Fibroblast of skin of back (primary cell): Measurements from ENCODE around the gene CEMP1.
A peak's percentile ranks its signal among the peaks of the same experiment; 100 is the strongest.

Source experiments
- DNase-seq: peaks from one replicate; pipeline ENCODE4 v3.0.0-alpha.2; 2013

Gene CEMP1

DNA sequence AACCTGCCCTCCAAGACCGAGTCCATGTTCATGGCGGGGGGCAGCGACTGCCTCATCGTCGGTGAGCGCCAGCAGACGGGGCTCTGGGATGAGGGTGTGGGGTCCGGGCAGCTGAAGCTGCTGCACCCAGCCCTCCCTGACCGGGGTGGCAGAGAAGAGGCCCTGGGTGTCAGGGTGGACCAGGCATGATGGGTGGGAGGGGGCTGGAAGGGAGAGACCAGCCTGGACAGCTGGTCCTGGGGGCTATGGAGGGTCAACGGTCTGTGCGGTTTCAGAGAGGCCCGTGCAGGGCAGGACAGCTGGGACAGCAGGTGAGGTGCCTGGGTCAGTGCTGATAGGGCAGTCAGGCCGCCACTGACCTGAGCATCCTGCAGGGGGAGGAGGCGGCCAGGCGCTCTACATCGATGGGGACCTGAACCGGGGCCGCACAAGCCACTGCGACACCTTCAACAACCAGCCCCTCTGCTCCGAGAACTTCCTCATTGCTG, 30.7 kb downstream of the CEMP1 start:
- DNase-seq: no peak

DNA sequence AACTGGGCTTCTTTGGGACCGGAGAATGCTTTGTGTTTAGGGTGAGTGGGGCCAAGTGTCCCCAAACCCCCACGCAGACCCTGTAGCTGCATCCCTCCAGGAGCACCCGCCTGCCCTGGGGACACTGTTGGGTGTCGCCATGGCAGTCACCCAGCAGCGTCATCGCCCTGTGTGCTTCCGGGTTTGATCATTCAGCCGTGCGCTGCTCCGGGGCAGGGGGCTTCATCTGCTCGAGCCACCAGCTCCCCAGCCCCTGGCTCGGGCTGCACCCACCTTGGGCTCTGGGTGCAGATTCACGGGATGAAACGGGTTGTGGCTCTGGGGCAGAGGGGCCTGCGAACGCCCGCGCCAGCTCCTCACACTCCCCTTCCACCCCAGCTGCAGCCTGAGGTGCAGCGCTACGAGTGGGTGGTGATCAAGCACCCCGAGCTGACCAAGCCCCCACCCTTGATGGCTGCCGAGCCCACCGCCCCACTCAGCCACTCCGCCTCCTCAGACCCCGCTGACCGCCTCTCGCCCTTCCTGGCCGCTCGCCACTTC, 31.2 kb downstream of the CEMP1 start:
- DNase-seq: no peak

DNA sequence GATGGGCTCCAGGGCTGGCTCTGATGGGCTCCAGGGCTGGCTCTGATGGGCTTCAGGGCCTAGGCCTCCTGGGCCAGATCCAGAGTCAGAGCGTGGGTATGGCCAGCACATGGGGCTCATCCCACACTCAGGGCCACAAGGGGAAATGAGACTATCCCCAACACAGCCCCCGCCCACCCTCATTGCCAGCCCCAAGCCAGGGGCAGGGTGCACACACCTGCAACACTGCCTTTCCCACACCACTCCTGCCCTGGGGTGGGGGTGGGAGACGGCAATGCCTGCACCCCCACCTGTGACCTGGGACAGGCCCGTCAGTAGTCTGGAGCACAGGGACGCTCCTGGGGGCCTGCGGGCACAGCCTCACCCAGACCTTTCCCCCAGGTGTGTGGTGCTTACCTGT, 31.8 kb downstream of the CEMP1 start:
- no peak for DNase-seq

DNA sequence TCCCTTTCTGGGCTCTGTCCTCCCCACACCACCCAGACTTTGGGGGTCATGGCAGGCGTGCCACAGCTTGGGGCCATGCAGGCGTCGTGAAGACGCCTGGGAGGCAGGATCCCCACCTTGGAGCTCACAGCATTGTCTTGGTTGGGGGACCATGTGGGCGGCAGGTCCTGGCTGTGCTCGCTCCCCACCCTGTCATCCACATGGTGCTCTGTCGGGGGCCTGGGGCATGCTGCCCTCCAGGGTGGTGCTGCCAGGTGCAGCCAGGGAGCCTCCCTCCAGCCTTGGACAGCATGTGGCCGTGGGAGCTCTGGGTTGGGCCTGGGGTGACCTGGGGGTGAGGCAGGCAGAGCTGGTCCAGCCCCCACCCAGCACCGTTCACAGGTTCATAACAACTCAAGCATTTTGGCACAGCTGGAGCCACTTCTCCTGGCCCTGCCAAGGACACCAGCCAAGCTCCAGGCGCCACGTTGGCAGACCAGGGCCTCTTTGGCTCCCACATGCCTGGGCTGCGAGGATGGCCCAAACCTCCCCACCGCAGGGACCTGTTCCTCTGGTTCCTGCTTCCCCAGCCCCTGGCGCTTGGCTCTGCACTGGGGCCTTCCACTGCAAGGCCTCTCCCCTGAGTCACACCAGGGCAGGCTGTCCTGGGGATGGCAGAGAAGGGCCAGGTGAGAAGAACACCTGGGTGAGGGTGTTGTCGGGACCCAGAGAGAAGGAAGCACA, 32.5 kb downstream of the CEMP1 start:
- DNase-seq: no peak

DNA sequence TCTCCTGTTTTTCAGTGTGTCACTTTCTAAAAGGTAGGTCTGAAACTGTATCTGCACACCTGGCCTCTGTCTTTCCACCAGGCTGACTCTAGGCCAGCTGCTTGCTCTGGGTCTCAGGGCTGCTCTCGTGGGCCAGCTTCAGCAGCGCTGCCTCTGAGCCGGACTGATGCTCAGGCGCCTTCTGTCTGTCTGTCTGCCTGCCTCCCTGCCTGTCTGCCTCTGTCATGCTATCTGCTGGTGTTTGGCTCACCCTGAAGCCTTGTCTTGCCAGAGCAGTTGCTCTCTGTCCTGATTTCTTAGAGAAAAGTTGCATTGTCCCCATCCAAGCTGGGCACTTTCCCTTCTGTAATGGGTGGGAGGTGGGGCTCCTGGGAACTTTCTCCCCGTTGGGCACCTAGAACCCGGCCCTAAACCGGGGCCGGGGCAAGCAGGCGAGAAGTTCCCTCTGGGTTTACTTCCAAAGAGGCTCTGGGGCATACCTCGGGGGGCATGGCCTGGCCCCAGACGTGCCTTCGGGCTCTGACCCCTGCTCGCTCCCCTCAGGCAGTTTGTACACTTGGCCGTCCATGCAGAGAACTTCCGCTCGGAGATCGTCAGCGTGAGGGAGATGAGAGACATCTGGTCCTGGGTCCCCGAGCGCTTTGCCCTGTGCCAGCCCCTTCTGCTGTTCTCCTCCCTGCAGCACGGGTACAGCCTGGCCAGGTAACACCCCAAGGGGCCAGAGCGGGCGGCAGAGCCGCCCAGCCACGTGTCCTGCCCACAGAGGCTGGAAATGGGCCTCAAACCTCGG, 33.3 kb downstream of the CEMP1 start:
- DNase-seq: no peak

DNA sequence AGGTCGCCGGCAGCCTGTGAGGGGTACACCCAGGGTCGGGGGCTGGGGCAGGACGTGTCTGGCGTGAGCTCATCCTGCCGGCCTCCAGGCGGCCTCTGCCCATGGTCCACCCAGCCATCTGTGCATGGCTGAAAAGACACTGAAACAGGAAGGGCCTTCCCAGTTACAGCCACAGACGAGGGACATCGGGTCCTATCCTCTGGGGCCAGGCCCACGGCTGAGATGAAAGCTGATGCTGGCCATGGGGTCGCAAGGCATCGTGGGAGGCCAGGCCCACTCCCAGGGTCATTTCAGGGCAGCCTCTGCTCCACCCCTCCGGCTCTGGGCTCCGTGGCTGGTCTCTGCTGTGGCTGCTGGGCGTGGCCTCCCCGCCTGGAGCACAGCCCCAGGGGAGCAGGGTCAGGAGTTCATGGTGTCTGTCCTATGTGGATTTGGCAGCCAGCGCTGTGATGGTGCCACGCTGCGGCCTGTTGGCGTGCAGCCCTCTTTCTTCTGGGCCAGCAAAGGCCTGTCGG, 34.0 kb downstream of the CEMP1 start:
- peak; percentile 39 for DNase-seq

DNA sequence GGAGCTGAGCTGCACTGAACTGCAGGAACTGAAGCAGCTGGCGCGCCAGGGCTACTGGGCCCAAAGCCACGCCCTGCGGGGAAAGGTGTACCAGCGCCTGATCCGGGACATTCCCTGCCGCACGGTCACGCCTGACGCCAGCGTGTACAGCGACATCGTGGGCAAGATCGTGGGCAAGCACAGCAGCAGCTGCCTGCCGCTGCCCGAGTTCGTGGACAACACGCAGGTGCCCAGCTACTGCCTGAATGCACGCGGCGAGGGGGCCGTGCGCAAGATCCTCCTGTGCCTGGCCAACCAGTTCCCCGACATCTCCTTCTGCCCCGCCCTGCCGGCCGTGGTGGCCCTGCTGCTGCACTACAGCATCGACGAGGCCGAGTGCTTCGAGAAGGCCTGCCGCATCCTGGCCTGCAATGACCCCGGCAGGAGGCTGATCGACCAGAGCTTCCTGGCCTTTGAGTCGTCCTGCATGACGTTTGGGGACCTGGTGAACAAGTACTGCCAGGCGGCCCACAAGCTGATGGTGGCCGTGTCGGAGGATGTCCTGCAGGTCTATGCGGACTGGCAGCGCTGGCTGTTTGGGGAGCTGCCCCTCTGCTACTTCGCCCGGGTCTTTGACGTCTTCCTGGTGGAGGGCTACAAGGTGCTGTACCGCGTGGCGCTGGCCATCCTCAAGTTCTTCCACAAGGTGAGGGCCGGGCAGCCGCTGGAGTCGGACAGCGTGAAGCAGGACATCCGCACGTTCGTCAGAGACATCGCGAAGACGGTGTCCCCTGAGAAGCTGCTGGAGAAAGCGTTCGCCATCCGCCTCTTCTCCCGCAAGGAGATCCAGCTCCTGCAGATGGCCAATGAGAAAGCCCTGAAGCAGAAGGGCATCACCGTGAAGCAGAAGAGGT, 34.7 kb downstream of the CEMP1 start:
- DNase-seq: no peak

DNA sequence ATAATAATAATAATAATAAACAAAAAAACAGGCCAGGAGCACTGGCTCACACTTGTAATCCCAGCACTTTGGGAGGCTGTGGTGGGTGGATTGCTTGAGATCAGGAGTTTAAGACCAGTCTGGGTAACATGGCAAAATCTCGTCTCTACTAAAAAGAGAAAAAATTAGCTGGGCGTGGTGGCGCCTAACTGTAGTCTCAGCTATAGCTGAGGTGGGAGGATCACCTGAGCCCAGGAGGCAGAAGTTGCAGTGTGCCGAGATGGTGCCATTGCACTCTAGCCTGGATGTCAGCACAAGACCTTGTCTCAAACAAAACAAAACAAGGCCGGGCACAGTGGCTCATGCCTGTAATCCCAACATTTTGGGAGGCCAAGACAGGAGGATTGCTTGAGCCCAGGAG, 36.2 kb downstream of the CEMP1 start:
- no peak for DNase-seq

DNA sequence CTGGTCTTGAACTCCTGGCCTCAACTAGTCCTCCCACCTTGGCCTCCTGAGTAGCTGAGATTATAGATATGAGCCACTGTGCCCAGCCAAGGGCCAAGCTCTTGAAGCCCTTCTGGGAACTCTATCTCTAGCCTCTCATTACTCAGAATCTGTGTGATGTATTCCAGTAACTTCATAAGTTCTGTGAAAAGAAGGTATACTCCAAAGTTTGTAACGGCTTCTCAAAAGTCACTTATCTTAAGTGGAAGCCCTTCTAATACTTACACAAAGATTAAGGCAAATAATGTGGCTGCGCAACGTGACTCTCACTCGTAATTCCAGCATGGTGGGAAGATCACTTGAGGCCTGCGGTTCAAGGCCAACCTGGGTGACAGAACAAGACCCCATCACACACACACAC, 36.6 kb downstream of the CEMP1 start:
- DNase-seq: no peak

DNA sequence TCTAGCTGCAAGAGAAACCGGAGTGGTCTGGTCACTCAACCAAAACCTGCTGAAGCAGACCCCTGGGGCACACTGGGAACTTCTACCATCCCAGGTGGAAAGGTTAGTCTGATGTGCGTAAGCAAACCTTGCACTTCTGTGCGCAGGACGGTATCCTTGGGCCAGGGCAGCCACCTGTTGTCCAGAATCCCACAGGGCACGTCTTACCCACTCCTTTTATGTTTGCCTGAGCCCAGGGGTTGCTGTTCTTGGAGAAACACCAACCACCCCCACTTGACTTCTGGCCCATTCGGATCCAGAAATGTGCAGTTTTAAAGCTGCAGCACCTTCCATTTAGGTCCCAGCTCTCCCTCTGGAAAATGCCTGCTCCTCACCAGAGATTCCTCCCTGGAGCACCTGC, 37.6 kb downstream of the CEMP1 start:
- no peak for DNase-seq

DNA sequence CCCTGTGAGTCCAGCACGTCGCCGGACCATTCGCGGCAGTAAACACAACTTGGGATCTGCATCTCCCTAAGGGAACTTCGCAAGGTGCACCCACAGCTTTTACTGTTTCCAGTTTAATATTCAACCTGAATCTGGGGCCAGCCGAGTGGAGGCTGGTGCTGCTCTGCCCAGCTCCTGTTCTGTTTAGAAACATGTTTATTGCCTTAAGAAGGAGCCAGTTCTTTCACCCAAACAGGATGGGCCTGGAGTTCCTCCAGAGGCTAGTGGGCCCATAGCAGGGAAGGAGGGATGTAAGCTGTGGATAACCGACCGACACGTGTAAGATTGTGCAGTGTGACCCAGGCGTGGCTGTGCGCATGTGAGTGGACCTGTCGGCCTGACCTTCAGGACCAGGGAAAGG, 38.9 kb downstream of the CEMP1 start:
- DNase-seq: no peak

DNA sequence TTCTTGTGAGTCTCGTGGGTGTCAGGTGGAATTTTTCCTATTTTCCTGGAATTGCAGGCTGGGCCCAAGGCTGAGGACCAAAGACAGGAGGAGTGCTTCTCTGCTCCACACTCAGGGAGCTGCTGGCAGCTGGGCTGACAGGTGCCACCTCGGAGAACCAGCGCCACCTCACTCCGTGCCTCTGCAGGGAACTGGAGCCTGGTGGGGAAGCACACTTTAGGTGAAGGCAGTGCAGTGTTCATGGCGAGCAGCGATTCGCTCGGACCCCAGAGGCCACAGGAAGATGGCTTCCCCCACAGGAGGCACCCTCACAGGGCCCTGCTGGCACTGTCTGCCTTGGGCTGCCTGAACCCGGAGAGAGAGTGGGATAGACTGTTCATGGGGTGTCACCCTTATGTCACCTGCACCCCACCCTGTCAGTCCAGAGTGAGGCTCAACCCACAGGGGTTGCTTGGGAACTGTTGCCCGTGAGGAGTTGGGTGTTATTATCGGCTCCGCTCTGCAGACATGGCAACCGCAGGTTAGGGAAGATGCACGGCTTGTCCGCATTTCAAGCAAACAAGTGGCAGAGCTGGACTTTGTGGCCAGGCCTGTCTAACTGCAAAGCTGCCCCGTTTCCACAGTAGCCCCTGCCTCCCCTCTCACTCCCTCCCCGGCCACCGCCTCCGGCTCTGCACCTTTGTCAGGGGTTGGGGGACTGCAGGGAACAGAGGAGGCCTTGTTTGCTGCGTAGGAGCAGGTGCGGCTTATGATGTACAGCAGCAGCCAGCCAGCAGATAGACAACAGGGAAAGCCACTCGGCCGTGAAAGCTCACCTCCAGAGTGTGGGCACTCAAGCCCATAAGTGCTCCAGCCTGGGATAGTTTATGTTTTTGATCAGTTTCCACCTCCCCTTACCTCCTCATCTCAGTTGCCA, 40.8 kb downstream of the CEMP1 start:
- no peak for DNase-seq

DNA sequence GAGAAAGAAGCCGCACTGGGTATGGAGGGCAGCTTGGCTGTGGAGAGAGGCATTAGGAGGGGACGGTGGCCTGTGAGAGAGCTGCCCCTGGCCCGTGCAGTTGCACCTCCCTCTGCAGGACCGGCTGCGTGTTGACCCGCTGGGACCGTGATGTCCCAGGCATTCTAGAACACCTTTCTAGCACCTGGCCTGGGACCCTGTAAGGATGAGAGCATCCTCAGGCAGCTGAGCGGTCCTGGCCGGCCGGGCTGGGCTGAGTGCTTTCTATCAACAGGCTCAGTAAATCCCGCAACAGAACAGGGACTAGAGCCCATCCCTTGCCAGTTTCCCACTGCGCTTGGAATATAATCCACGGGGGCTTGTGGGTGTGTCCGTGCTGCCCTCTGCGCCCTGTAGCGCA, 41.6 kb downstream of the CEMP1 start:
- no peak for DNase-seq

DNA sequence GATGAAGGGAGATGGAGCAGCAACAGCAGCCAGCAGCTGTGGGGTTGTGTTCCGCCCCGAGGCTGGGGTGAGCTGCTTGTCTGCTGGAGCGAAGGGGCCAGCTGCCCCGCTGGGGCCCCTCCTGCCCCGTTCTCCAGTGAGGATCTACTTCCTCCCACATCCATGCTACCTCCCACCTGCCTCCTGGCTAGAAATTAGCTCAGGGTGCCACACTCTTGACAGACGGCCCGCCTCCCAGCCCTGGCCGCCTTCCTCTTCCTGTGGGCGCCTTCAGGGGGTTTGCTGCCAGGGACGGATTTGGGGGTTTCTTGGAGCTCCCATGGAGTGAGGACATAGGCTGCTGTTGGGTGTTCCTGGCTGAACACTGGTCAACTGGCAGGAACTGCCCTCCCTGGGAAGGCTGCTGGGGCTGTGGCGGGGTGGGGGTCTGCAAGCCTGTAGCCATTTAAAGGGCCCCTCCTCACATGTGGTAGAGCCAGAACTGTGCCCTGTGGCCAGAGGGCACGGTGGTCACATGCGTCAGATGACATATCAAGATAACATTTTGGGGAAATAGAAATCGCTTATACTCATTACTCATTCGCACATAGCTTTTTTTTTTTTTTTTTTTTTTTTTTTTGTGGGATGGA, 43.2 kb downstream of the CEMP1 start:
- DNase-seq: no peak

DNA sequence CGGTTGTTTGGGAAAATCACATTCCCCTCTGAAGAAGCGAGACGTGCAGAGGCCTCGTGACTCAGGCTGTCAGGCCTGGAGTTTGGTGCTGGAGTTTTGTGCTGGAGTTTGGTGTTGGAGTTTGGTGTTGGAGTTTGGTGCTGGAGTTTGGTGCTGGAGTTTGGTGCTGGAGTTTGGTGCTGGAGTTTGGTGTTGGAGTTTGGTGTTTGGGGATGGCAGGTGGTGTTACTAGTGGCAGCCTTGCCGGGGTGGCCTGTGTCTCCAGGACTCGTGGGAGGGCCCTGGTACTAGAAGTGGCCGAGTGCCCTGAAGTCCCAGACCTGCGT, 43.7 kb downstream of the CEMP1 start:
- no peak for DNase-seq

DNA sequence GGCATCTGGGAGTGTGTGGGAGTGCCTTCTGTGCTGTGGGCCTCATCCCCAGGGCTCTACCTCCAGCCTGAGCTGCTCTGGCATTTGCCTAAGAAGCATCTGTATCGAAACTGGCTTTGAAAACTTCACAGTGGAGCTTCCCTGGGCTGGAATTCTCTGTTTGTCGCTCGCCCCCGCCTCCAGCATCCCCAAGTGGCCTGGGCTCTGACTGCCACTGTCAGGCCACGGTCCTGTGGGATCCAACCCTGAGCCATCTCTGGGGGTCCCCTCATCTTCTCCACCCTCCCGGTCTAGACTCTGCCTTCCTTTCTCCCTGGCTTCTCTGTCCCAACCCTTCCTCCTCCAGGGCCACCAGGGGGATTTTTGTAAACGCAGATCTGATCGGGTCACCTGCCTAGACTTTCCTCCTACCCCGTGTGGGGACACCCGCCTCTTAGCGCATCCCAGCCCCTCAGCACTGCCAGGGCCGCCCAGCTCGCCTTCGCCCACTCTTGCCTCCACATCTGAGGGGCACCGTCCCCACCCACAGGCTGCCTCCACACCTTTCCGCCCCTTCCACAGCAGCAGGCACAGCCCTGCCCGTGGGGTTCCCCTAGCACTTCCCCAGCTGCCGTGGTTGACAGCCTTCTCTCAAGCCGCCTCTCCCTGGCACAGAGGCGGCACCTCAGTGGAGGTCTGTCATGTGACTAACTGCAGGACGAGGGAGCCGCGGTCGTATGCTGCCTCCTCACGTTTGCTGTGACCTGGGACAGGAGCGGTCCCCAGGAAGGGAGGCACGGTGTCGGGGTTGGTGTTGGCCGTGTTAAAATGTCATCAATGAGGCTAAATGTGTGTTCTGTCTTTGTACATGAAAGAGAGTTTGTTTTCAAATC, 44.3 kb downstream of the CEMP1 start:
- DNase-seq: peak; percentile 25

DNA sequence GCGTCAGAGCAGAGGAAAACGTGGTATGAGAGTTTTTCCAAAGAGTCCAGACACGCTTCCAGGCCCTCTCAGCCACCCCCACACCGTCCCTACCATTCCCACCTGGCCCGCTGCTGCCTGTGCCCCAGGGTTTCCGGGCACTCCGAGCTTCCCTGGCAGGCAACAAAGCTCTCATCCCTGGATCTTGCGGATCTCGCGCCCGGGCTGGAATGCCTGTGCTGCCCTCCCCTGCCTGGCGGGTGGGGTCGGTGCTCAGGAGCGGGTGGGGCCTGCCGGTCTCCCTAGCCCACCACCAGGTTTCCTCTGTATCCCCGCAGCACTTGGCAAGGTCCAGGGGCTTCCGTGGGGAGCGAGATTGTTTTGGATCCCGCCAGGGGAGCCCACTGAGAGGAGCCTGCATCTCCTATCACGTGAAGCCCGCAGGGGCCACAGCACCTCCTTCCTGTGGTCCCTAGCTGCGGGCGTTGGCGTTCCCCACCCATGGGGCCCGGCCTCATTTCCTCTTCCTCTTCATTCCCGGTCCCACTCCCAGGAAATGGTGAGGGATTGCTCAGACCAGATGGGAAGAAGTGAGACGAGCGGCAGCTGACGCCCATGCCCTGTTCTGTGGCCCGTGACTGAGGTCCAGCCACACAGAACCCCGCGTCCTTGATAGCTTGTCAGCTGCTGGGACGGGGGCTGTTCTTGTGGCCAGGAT, 45.2 kb downstream of the CEMP1 start:
- DNase-seq: no peak

DNA sequence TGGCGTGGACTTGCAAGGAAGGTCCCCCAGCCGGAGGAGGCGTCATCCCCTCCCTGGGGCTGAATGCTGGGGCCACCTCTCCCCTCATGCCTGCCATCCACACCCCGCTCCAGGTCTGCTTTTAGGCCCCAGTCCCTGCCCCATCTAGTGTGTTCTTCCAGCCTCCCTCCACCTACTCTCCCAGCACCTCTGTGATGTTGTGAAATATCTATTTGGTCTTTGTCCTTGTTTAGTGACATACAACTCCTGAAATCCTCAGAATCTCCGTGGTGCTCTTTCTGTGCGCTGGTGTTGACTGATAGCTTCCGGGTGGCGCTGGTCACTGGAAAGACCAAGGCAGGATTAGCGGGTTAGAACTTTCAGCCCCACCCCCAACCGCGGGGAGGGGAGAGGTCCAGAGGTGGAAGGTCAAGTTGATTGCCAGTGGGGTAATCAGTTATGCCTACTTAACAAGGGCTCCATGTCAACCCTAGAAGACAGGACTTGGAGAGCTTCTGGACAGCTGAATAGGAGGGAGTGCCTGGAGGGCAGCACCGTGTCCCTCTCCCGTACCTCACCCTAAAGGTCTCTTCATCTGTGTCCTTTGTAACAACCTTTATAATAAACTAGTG, 46.2 kb downstream of the CEMP1 start:
- no peak for DNase-seq
